GM10266 (cell line): ENCODE measurements around the gene SOCS6.
"Not testable (repeated sequence)": the region's sequence is repeated elsewhere in the genome, so short reads cannot be mapped to it uniquely, and the experiment has no call there.

Experiments
- DNase-seq: peaks from one replicate; pipeline ENCODE4 v3.0.0; 2012; ENCODE audit errors: extremely low spot score
- TF ChIP-seq, protein P1 (sequence below): IDR thresholded peaks from 2 replicates; pipeline ENCODE4 v1.5.1; 2012; ENCODE audit warnings: mild to moderate bottlenecking, low read depth; ENCODE audit not compliant: control insufficient read depth, insufficient read depth; ENCODE audit errors: missing control alignments

SOCS6 gene

DNA sequence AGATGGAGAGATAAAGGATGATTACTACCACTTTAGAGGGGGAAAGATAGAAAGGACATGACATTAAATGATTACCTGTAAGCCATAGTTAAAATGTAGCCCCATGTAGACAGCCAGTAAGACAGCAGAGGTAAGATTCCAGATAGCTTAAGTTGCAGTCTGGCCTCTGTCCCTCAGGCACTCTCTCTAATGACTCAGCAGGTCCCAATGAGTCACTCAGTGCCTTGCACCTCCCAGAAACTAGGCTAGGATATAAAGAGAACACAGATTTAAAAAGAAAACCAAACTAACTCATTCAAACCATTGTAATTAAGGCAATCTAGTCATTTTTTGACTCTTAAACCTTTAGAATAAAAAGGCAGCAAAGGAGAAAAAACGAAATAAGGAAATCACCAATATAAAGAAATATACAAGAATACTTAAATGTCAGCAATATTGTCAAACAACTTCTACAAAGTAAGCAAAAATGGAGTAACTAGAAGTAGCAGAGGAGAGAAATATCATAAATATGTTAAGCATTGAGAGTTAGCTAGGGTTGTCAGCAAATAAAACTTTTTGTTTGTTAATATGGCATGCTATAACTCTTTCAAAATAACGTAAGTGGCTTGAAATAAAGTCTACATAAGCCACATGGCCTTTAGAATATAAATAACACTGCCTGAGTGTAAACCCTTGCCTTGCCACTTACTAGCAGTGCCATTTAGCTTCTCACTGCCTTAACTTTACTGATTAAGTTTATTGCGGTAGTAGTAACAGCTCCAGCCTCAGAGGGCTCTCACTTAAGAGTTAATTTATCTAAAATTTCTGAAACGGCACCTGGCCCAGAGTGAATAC is 48.5 kb downstream of the SOCS6 start:
- TF ChIP-seq, protein P1, sequence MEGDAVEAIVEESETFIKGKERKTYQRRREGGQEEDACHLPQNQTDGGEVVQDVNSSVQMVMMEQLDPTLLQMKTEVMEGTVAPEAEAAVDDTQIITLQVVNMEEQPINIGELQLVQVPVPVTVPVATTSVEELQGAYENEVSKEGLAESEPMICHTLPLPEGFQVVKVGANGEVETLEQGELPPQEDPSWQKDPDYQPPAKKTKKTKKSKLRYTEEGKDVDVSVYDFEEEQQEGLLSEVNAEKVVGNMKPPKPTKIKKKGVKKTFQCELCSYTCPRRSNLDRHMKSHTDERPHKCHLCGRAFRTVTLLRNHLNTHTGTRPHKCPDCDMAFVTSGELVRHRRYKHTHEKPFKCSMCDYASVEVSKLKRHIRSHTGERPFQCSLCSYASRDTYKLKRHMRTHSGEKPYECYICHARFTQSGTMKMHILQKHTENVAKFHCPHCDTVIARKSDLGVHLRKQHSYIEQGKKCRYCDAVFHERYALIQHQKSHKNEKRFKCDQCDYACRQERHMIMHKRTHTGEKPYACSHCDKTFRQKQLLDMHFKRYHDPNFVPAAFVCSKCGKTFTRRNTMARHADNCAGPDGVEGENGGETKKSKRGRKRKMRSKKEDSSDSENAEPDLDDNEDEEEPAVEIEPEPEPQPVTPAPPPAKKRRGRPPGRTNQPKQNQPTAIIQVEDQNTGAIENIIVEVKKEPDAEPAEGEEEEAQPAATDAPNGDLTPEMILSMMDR: no peak
- DNase-seq: no peak

DNA sequence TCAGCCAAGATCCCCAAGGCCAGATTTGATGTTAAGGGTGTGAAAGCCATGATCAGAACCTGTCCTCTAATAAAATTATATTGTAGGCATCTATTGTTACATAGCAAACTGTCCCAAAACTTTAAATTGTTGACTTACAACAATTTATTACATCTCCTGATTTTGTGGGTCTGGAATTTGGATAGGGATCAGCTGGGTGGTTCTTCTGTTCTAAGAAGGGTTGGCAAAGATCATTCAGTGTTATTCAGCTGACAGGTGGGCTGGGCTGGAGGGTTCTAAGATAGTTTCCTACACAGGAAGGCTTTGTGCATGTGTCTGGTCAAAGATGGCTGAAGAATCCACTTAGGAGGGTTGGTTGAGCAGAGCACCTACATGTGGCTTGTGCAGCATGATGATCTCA is 50.0 kb downstream of the SOCS6 start:
- DNase-seq: no peak
- TF ChIP-seq, protein P1: no peak

DNA sequence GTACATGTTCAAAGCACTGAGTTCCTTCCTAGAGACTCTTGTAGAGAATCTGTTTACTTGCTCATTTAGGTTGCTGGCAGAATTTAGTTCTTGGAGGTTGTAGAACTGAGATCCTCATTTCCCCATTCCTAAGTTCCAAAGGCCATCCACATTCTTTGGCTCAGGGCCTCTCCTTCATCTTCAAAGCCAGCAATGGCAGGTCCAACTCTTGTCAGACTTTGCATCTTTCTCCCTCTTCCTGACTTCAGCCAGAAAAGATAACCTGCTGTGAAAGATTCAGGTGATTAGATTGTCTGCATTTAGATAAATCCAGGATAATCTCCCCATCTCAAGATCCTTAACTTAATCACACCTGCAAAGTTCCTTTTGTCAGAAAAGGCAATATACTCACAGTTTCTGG is 51.1 kb downstream of the SOCS6 start:
- TF ChIP-seq, protein P1: no peak
- DNase-seq: no peak

DNA sequence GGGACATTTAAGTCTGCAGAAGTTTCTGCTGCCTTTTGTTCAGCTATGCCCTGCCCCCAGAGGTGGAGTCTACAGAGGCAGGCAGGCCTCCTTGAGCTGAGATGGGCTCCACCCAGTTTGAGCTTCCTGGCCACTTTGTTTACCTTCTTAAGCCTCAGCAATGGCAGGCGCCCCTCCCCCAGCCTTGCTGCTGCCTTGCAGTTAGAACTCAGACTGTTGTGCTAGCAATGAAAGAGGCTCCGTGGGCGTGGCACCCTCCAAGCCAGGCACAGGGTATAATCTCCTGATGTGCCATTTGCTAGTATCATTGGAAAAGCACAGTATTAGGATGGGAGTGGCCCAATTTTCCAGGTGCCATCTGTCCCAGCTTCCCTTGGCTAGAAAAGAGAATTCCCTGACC is 59.6 kb downstream of the SOCS6 start:
- DNase-seq: not testable (repeated sequence)

DNA sequence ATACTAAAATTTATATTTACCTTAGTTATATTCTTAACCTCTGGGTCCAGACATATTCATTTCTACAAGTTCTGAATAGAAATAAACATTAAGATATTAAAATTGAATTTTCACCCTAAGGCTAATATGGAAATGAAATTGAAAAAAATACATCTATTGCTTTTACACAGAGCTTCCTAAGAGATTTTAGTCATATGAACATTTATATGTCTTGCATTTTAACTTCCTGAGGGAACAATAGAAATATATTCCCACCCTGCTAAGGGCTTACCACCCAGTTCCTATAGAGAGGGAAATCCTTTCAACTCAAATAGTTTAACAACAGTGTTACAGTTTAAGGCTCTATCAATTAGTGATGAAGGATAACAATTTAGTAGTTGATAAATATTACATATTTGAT is 60.5 kb downstream of the SOCS6 start:
- no peak for DNase-seq
- TF ChIP-seq, protein P1: no peak

DNA sequence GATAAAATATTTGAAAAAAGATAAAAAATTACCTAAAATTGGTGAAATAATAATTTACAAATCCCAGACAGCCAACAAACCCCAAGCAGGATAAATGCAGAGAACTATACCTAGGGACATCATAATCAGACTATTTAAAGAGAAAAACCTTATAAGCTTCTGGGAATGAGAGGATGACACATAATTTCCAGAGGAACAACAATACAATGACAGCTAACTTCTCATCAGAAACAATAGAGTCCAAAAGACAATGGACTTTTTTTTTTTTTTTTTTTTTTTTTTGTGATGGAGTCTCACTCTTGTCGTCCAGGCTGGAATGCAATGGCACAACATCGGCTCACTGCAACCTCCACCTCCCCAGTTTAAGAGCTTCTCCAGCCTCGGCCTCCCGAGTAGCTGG is 65.2 kb downstream of the SOCS6 start:
- no peak for DNase-seq
- TF ChIP-seq, protein P1: no peak

DNA sequence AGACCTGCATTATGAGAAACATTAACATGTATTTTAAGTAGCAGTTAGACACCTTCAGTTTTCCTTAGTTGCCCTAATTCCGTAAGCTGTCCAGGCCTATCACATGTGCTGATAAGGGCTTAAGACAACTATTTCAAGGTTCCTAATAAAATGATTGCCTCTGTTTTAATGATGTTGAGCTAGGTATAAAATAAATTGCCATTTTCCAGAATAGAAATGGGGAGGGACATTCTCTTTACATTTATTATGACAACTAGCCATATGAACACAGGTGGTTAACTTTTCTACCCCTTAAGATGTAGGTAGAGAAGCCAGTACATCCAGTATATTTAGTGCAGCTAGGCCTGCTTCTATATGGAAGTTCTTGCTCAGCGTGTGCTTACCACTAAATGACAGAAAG is 65.9 kb downstream of the SOCS6 start:
- TF ChIP-seq, protein P1: no peak
- DNase-seq: no peak

DNA sequence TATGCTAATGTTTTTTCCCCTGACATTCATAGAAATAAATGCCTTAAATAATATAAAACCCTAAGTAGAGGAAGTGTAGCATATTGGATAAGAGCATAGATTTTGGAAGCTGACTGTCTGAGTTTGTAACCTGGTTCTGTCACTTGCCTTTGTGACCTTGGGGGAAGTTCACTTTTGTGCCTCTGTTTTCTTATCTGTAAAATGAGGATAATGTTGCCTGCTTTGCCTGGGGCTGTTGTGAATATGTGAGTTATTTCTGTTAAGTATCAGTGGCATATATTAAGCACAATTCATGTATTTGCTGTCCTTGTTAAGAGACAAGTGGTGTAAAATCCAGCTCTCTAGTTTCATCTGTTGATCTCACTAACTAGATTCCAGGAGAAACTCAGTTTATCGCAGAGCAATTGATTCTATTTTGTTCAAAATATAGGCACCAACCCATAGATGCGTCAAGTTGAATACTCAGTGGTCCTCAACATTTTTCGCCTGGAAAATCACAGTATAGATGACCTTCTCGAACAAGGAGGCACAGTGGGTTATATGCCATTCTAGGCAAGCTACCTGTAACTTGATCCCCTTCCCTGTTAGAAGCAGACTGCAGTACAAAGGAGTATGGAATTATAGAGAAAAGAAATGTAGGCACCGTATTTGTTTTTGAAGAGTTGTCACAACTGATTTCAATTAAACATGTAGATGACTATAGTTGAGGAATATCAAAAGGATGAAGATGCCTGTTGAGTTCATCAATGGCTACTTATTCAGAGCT is 67.0 kb downstream of the SOCS6 start:
- no peak for DNase-seq
- TF ChIP-seq, protein P1: no peak

DNA sequence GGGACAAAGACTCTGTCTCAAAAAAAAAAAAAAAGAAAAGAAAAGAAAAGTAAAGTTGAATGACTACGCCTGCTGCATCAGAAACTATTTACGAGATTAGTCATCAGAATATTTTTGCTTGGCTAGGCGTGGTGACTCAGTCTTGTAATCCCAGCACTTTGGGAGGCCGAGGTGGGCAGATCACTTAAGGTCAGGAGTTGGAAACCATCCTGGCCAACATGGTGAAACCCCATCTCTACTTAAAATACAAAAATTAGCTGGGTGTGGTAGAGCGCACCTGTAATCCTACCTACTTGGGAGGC is 69.2 kb downstream of the SOCS6 start:
- not testable (repeated sequence) for DNase-seq
